Stimulated activated CD4-positive, alpha-beta T cell treated with anti-CD3 and anti-CD28 coated beads, Interleukin-4, amount 100 ng/mL, for 1 hour (primary cell): ENCODE measurements around the gene C22orf23.

ENCODE experiments used
- DNase-seq: peaks from one replicate; pipeline ENCODE4 v3.0.0-alpha.2; 2020

C22orf23 gene

DNA sequence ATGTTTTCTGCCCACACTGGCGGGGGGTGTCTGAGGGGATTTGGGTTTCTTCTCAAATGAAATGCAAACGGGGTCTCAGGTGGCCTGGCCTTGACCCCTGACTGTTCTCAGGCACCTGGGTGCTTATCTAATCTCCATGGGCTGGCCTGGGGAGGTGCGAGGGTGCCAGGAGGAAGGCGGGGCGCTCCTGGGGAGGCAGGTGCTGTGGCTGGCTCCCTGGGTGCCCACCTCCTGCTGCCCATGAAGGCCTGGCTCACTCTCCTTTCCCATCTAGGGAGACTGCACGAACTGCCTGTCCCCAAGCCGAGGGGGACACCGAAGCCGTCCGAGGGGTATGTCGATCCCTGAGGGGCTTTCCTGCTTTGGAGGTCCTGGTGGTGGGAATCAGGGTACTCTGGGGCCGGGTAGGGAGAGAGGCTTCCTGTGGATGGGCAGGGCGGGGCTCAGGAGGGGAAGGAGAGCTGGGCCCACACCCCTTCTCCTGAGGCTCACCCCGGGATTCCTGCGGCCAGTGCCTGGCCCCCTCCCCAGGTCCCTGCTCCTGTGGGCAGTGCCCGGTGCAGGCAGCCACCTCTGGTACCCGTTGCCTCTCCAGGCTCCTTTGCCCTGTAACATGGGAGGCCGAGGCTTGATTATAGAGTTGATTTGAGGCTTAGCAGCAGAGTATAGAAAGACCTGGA lies 28.9 kb downstream of the C22orf23 start:
- no peak for DNase-seq

GRCh38 chr22:37923927-37924326 lies 29.5 kb downstream of the C22orf23 start:
- DNase-seq, result no peak

DNA sequence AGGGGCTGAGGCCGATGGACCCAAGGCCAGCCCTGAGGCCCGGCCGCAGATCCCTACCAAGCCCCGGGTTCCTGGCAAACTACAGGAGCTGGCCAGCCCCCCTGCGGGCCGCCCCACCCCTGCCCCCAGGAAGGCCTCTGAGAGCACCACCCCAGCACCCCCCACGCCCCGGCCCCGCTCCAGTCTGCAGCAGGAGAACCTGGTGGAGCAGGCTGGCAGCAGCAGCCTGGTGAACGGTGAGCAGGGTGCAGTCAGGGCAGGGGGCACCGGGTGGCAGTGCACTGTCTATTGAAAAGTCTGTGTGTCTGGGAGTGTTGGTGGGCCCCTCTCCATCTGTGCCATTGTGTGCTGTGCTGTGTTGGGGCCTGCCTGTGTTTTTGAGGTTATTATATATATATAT lies 31.2 kb downstream of the C22orf23 start:
- DNase-seq, result no peak

- DNase-seq, result no peak
Measured at GRCh38 chr22:37920126-37920525, 33.3 kb downstream of the C22orf23 start.

- DNase-seq, result no peak
Measured at GRCh38 chr22:37918580-37919270, 34.7 kb downstream of the C22orf23 start.

DNA sequence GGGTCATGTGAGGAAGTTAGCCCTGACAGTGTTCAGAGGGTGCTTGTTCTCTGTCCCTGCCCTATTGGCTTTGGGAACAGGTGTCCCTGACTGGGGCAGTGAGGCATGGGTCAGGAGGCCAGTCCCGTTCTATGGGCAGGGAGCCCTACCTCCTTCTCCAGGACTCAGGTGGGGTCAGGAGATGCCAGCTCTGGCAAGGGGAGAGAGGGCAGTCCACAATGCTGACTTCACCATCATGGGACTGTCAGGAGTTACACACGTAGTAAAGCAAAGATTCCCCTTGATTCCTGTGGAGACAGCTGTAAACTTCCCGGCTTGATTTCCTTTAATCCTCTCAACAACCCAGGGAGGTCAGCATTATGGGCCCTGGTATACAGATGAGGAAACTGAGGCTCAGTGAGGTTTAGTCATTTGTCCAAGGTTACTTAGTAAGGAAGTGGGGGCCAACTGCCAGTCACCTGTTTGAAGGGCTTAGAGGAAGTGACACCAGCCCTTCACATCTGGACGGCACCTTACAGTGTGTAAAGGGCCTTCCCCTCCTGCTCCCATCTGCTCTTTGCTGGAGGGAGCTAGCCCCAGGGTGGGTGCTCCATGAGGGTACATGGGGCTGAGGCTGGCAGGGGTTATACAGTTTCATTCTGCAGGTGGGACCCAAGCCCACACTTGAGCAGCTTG lies 35.4 kb downstream of the C22orf23 start:
- DNase-seq, result no peak

- DNase-seq, result no peak
Measured at GRCh38 chr22:37916311-37916710, 37.1 kb downstream of the C22orf23 start.

DNA sequence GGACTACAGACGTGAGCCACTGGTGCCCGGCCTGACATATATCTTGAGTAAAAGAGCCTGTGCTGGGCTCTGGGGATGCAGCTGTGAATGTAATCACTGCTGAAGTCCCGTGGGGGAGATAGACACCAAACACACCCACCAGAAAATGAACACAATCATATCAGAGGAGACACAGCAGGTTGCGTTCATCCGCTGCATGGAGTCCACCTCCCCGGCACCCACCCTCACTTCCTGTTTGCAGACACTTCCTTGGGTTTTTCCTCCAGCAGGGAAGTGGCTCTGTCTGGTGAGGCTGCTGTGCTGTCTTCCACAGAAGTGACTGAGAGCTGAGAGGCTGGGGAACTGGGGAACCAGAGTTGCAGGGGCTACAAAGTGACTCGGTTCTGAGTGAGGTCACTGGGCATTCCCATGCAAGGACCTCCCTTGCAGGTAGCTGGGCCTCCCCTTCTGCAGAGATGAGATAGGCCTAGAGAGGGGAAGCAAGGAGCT lies 40.1 kb downstream of the C22orf23 start:
- no peak for DNase-seq

DNA sequence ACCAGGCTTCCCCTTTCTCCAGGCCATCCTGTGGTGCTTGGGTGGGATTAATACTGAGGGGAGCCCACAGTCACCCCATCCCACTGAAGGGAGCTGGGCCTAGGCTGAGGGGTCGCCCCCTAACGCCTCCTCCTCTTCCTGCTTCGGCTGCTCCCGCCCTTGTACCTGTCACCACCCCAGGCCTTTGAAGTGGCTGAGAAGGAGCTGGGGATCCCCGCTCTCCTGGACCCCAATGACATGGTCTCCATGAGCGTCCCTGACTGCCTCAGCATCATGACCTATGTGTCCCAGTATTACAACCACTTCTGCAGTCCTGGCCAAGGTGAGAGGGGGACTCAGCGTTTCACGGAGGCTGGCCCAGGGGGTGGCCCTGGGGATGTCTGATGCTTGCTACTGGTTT lies 41.2 kb downstream of the C22orf23 start:
- no peak for DNase-seq

DNA sequence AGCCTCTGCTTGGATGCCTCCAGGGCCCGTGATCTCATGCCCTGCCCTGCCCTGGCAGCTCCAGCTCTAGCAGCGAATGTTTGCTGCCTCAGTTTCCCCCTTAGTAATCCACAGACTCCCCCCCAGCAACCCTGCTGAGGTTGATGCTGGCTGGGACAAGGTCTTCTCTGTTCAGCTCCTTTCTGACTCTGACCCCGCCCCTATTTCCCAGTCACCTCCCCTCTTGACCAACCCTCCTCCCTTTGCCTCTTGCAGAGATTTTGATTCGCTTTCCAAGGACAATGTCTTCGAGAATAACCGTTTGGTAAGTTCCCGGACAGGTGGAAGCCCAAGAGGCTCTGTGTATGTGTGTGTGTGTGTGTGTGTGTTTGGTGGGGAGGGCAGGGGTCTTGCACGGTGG lies 41.7 kb downstream of the C22orf23 start:
- DNase-seq, result no peak

GRCh38 chr22:37910890-37911672 lies 42.3 kb downstream of the C22orf23 start:
- no peak for DNase-seq

DNA sequence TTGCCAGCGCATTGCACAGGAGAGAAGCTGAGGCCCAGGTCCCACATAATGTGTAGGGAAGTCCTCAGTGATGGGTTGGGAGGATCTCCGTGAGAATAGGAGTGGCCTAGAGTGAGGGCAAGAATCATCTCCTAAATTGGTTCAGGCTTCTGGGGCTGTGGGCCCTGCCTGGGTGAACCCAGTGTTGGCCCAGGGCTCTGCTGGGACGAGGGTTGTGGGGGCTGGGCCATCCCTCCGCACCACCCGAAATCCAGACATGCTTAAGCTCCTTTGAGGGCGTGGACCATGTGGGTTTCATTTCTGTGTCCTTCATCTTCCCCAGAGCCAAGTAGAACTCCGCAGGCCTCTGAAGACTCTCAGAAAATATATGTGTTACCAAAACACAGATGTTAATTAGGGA lies 43.6 kb downstream of the C22orf23 start:
- DNase-seq, result no peak

DNA sequence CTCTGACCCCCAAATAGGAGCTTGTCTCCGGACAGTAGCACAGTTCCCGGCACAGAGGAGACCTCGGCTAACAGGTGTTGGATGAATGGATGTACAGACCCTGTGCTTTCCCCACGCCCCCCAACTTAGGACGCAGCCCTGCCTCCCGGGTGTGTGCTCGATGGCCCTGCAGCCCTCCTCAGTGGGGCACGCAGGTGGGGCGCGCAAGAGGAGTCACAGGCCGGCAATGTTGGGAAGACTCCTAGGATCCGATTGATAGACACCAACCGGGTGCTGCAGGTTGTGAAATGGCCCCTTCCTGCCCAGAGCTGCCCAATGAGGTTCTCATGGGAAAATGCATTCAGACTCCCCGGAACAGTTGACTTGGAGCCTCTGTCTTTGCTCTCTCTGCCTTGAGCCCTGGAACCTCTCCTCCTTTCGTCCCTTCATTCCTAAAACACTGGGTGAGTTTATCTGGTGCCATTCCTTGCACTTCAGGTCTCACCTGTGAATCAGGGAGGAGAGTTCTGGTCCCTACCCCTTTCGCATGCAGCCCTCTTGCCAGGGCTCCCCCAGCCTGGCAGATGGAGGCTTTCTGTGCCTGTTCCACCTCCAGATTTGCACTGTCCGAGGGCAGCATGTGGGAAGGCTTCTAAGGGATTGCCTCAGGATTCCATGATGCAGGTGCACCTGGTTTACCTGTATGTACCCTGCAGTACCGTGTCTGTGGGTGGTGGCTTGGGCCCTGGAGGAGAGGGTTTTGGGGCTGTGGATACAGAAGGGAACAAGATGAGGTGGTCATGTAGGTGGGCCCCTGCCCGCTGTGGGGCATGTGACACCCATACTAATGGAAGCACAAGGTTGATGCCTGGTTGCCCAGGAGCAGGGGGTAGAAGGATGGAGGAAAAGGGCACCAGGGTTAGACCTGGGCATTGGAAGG lies 46.1 kb downstream of the C22orf23 start:
- DNase-seq, result no peak

DNA sequence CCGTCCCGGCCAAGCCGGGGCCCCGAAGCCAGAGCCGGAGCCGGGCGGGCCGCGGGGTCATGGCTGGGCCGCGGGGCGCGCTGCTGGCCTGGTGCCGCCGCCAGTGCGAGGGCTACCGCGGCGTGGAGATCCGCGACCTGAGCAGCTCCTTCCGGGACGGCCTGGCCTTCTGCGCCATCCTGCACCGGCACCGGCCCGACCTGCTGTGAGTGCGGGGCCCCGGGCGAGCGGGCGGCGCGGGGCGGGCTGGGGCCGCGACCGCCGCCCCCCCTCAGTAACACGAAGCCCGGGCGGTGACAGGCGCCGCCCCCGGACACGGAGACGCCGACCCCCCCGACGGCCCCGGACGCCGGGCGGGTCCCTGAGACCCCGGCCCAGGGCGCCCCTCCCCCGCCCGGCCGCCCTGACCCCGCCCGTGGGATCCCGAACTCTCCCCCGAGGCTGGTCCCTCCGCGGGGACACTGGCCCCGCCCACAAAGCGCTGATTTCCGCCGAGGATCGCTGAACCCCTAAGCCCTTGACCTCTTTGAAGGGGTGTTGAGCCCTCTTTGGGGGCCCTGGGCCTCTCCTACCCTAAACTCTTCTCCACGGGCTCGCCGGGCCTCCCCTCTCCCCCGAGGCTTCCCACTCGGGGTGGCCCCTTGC lies 46.9 kb downstream of the C22orf23 start:
- DNase-seq, result peak; percentile 35

- peak; percentile 71 for DNase-seq
Measured at GRCh38 chr22:37905534-37906363, 47.7 kb downstream of the C22orf23 start, which contains the start of gene MICALL1. TSS of gene MICALL1 (plus strand) at chr22:37906297. CDS start at chr22:37906423, 126 bp downstream.

DNA sequence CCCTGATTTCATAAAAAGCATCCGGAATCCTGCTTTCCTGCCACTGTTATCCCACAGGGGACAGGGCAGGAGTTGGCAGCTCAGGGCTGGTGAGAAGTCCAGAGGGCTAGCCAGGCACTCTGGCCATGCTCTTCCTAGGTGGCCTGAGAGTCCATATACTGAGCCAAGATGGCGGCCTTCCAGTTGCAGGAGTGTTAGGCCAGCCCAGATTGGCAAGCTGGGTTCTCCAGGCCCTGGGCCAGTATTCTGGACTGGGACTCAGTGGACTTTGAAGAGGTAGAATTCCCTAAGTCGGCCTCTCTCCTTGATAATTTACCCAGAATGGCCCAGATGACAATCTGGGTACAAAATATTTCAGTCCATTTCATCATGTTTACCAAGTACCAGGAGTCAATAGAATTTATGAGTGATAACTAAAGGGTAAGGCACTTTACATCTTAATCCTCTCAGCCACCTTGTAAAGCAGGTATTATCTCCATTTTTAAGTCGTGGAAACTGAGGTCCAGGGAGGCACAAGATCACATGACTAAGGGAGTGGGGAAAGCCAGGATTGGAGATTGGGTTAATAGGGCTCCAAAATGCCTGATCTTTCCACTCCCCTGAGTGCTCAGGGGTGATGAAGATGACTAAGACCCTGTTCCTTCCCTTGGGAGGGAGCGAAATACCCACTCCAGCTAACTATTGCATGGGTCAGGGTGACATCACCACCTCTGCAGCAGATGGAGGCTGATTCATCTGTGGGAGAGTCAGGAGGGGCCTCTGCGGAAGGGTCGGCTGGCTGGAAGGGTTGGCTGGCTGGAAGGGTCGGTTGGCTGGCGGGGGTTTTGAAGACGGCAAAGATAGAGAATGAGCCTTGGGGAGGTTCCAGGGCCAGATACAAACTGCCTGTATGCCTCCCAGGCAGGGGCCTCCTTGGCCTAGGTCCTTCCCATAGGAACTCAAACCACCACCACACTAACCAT lies 48.5 kb downstream of the C22orf23 start:
- DNase-seq, result no peak

DNA sequence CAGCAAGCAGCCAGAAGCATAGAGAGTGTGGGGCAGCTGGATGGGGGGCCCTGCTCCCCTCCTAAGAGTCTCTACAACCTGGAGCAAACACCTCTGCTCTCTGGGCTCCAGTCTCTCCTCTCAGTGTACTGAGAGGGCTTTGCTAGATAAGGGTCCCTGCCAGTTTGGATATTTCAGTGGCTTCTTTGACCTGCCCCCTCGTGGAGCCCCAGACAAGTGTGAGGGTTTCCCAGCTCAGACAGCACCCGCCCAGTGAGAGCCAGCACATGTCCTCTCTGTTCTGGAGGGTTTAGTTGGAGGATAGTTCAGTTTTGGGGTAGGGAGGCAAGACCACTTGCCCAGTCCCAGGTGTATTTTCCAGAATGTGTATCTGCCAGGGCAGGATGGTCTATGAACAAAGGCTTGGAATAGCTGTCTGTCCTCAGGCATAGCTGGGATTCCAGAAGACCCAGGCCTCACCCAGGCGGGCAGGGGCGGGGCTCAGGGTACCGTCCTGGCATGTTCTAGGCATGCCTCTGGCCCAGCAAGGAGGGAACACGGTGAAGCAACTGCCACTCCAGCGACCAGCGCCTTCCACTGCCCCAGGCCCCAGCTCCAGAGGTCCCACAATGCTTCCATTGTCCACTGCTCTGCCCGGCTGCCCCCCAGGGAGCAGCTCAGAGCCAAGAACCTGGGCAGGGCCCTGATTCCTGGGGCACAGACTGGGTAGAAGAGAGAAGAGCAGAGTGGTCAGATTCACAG lies 54.8 kb downstream of the C22orf23 start:
- no peak for DNase-seq

DNA sequence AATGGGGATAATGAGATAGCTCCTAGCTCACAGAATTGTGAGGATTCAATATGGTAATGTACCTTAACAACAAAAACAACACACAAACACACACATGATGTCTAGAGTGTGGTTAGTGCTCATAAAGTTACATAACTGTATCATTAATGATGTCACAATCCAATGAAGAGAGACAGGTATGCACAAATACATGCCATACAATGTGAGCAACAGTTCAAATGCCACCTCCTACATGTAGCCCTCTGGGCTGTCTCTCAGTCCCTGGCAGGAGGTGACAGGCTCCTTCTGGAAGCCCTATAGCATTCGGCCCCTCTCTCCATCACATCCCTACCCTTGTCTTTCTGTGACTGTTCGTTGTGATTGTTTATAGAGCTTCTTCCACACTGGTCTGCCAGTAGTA lies 55.6 kb downstream of the C22orf23 start:
- no peak for DNase-seq
